GM15510 (cell line): ENCODE measurements around the gene TTLL5.

Experiments used
- POLR2A ChIP-seq: IDR thresholded peaks from 3 replicates; pipeline ENCODE4 v1.6.1; 2011; ENCODE audit warnings: borderline replicate concordance; ENCODE audit not compliant: insufficient read length; ENCODE audit errors: extremely low read depth

Gene TTLL5

GRCh38 chr14:75781096-75781495 lies 120.0 kb downstream of the TTLL5 start:
- no peak for TF ChIP-seq POLR2A

GRCh38 chr14:75783184-75783583 lies 122.1 kb downstream of the TTLL5 start:
- TF ChIP-seq POLR2A, result no peak

- no peak for TF ChIP-seq POLR2A
Observed at GRCh38 chr14:75783602-75784313, 122.7 kb downstream of the TTLL5 start.

- TF ChIP-seq POLR2A, result no peak
Observed at GRCh38 chr14:75784314-75784686, 123.3 kb downstream of the TTLL5 start.

GRCh38 chr14:75793806-75794205 lies 132.8 kb downstream of the TTLL5 start:
- no peak for TF ChIP-seq POLR2A

- no peak for TF ChIP-seq POLR2A
Observed at GRCh38 chr14:75794615-75795038, 133.6 kb downstream of the TTLL5 start.

GRCh38 chr14:75800792-75801191 lies 139.7 kb downstream of the TTLL5 start:
- no peak for TF ChIP-seq POLR2A

GRCh38 chr14:75802486-75802885 lies 141.4 kb downstream of the TTLL5 start:
- no peak for TF ChIP-seq POLR2A

GRCh38 chr14:75803765-75804164 lies 142.7 kb downstream of the TTLL5 start:
- TF ChIP-seq POLR2A, result no peak

GRCh38 chr14:75804570-75805275 lies 143.7 kb downstream of the TTLL5 start:
- TF ChIP-seq POLR2A, result no peak

- TF ChIP-seq POLR2A, result no peak
Observed at GRCh38 chr14:75805646-75806045, 144.6 kb downstream of the TTLL5 start.

- TF ChIP-seq POLR2A, result no peak
Observed at GRCh38 chr14:75806352-75806832, 145.3 kb downstream of the TTLL5 start.

GRCh38 chr14:75807667-75808360 lies 146.8 kb downstream of the TTLL5 start:
- TF ChIP-seq POLR2A, result no peak

- TF ChIP-seq POLR2A, result no peak
Observed at GRCh38 chr14:75811136-75811829, 150.2 kb downstream of the TTLL5 start.

- TF ChIP-seq POLR2A, result no peak
Observed at GRCh38 chr14:75811872-75812499, 150.9 kb downstream of the TTLL5 start.

GRCh38 chr14:75812622-75813021 lies 151.6 kb downstream of the TTLL5 start:
- no peak for TF ChIP-seq POLR2A
